HCT116 (cell line): Measurements from ENCODE around the gene HOXC12. TPM values are rescaled to one million over a fixed set of nuclear protein-coding genes. Genes with fewer than 3 reads are reported as not detected.

Source experiments
- ATAC-seq: fragments of 200-7000 bp; cut with Tn5 transposase; 2 replicates; pipeline ENCODE4 v1.9.1; 2020; ENCODE audit warnings: mild to moderate bottlenecking, moderate library complexity
- BruUV-seq: library from RNA; stranded (reverse); fragments of 400-500 nt; replicated peaks from 2 replicates; lab custom pipeline; 2021; lab: Mats Ljungman, UMichigan
- CTCF ChIA-PET: fragments of 300-600 bp; sonication (Branson Sonifier 250); formaldehyde crosslinking; loops from one replicate; lab custom pipeline; 2021; ENCODE audit warnings: antibody characterized with exemption; lab: Charles Lee
- POLR2A ChIA-PET: fragments of 300-600, 350-600 bp; sonication (Branson Sonifier 250); formaldehyde crosslinking; loops from one replicate; lab custom pipeline; 2021; ENCODE audit warnings: antibody characterized with exemption; lab: Charles Lee
- RAD21 ChIA-PET, 2 experiments: fragments of 300-600 bp; sonication (Branson Sonifier 250); formaldehyde crosslinking; loops; one replicate each; lab custom pipeline; 2023; ENCODE audit warnings: low total read pairs in 2 of 2; ENCODE audit not compliant: uncharacterized antibody in 2 of 2, unreplicated experiment in 2 of 2, low non-redundant PET in 1 of 2; lab: Charles Lee
- DNase-seq: peaks from one replicate; pipeline ENCODE4 v3.0.0-alpha.2; 2010; ENCODE audit warnings: low read depth, low spot score
- H2AFZ ChIP-seq: fragments of 200-600 bp; shearing (Covaris generic), sonication (generic); 2 replicates; pipeline ENCODE4 v1.6.1; 2017; ENCODE audit warnings: low read depth, mixed run types, mixed read lengths, antibody characterized with exemption, low read length; ENCODE audit not compliant: poor library complexity, severe bottlenecking
- H3K27ac ChIP-seq: 2 replicates; pipeline ENCODE4 v1.5.1; 2012; ENCODE audit warnings: low read depth, low read length
- H3K27me3 ChIP-seq: fragments of 200-600 bp; sonication (generic); 2 replicates; pipeline ENCODE4 v1.6.1; 2016; ENCODE audit warnings: mixed run types, low read length, mixed read lengths; ENCODE audit not compliant: insufficient read depth
- H3K36me3 ChIP-seq, 2 experiments: fragments of 200-500 bp in 1 of 2; fragments of 200-600 bp in 1 of 2; sonication (Bioruptor generic) in 1 of 2; sonication (generic) in 1 of 2; 2 replicates each; pipeline versions ENCODE4 v1.5.1 to v1.6.1; 2014 to 2016; ENCODE audit warnings: low read length in 2 of 2, inconsistent platforms in 1 of 2, mixed read lengths in 1 of 2, mixed run types in 1 of 2; ENCODE audit not compliant: insufficient read depth in 2 of 2, control insufficient read depth in 1 of 2
- H3K4me1 ChIP-seq, 2 experiments: fragments of 200-600 bp in 1 of 2; sonication (generic) in 1 of 2; 2 replicates each; pipeline versions ENCODE4 v1.5.1 to v1.6.1; 2012 to 2017; ENCODE audit warnings: low read length in 2 of 2, inconsistent platforms in 1 of 2, mild to moderate bottlenecking in 1 of 2, mixed read lengths in 1 of 2, mixed run types in 1 of 2, moderate library complexity in 1 of 2; ENCODE audit not compliant: insufficient read depth in 2 of 2, control insufficient read depth in 1 of 2
- H3K4me2 ChIP-seq: fragments of 200-600 bp; sonication (generic); 2 replicates; pipeline ENCODE4 v1.6.1; 2017; ENCODE audit warnings: mixed run types, low read length, mixed read lengths
- H3K4me3 ChIP-seq, 2 experiments: fragments of 200-600 bp in 1 of 2; sonication (generic) in 1 of 2; replicated peaks in 1 of 2; 2 replicates each; pipeline ENCODE4 v1.5.1; 2011 to 2016; ENCODE audit warnings: low read length in 2 of 2, control low read depth in 1 of 2, low read depth in 1 of 2, mild to moderate bottlenecking in 1 of 2, mixed read lengths in 1 of 2, mixed run types in 1 of 2
- H3K79me2 ChIP-seq: fragments of 200-600 bp; sonication (generic); 2 replicates; pipeline ENCODE4 v1.6.1; 2017; ENCODE audit warnings: mild to moderate bottlenecking, mixed run types, low read length, moderate library complexity, mixed read lengths; ENCODE audit not compliant: insufficient read depth
- H3K9ac ChIP-seq: fragments of 200-600 bp; sonication (generic); 2 replicates; pipeline ENCODE4 v1.6.1; 2016; ENCODE audit warnings: low read length, mixed read lengths
- H3K9me2 ChIP-seq: fragments of 200-600 bp; sonication (generic), shearing (Covaris generic); 2 replicates; pipeline ENCODE4 v1.6.1; 2017; ENCODE audit warnings: mixed run types, mild to moderate bottlenecking, moderate library complexity; ENCODE audit not compliant: insufficient read depth
- H3K9me3 ChIP-seq, 2 experiments: fragments of 200-500 bp in 1 of 2; fragments of 200-600 bp in 1 of 2; sonication (Bioruptor generic) in 1 of 2; sonication (generic) in 1 of 2; 2 replicates each; pipeline ENCODE4 v1.6.1; 2014 to 2017; ENCODE audit warnings: low read length in 2 of 2, mixed read lengths in 2 of 2, inconsistent platforms in 1 of 2, low read depth in 1 of 2, mild to moderate bottlenecking in 1 of 2, mixed run types in 1 of 2, moderate library complexity in 1 of 2; ENCODE audit not compliant: control insufficient read depth in 1 of 2, insufficient read depth in 1 of 2
- H4K20me1 ChIP-seq: fragments of 200-600 bp; sonication (generic), shearing (Covaris generic); 2 replicates; pipeline ENCODE4 v1.6.1; 2017; ENCODE audit warnings: mixed run types, mild to moderate bottlenecking, moderate library complexity; ENCODE audit not compliant: insufficient read depth
- ELF1 ChIP-seq: IDR thresholded peaks from 2 replicates; pipeline ENCODE4 v1.6.1; 2012; ENCODE audit warnings: low read depth, borderline replicate concordance
- POLR2AphosphoS5 ChIP-seq: IDR thresholded peaks from 2 replicates; pipeline ENCODE4 v1.6.1; 2011; ENCODE audit warnings: mild to moderate bottlenecking, low read depth, low read length, moderate library complexity
- ZFX ChIP-seq: fragments of 450-650 bp; IDR thresholded peaks from 2 replicates; pipeline ENCODE4 v1.6.1; 2017
- intact Hi-C: fragments of 100-400 bp; cut with micrococcal nuclease; formaldehyde crosslinking; loops from 2 replicates; pipeline ENCODE4 v1.10.0; 2022
- total RNA-seq: library from RNA; stranded (reverse); gene quantifications from one replicate; pipeline ENCODE4 v1.2.1, GENCODE V29; 2021; ENCODE audit not compliant: unreplicated experiment
- TF ChIP-seq, protein P1 (sequence below): IDR thresholded peaks from 2 replicates; pipeline ENCODE4 v1.6.1; 2012

Gene HOXC12
- total RNA-seq, 1 experiment from 2014 or later, result not detected

DNA sequence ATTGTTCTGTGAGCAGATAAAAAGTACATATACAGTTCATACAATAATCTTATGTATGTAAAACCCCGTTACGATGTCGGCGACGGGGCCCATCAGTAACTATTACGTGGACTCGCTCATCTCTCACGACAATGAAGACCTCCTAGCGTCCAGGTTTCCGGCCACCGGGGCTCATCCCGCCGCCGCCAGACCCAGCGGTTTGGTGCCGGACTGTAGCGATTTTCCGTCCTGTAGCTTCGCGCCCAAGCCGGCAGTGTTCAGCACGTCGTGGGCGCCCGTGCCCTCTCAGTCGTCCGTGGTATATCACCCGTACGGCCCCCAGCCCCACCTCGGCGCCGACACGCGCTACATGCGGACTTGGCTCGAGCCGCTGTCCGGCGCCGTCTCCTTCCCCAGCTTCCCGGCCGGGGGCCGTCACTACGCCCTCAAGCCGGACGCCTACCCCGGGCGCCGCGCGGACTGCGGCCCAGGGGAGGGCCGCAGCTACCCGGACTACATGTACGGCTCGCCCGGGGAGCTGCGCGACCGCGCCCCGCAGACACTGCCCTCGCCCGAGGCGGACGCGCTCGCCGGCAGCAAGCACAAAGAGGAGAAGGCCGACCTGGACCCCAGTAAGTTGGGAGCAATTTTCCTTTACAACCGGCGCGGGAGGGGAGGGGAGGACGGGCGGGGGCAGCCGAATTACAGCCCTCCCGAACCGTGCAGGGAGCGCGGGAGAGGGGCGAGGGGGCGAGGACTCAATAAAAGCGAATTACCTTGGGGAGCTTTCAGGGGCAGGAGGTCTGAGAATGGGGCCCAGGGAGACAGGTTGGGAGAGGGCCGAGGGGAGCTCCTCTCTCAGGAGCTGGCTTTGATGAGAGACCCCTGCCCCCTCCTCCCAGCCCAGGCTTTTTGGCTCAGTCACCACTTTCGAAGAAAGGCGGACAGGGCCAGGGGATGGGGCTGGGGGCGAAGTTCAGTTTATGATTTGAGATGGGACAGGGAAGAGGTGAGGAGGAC lies 45.7 kb downstream of the HOXC12 start, which contains the start of gene HOXC9:
HOXC9 (plus strand) TSS at position 46 of the 999 bp plus-strand sequence; CDS start at position 74, 28 bp downstream.
- Histone ChIP-seq H4K20me1 (no peaks in the 10 kb centered on the region), H3K36me3 (peaks cover 0 to 6% of the 10 kb centered on the region in 2 experiments; a peak in 1 of 4 replicates), H3K4me2 (peak within 1 kb of the TSS; percentile 88), H3K27me3 (no peaks in the 10 kb centered on the region), H3K9me3 (no peaks in the 10 kb centered on the region), H3K4me1 (peaks cover 17 to 36% of the 10 kb centered on the region in 2 experiments), H2AFZ (peak within 1 kb of the TSS; percentile 52), H3K9me2 (no peaks in the 10 kb centered on the region), H3K9ac (peak within 1 kb of the TSS; percentile 94)
- BruUV-seq, result no TSS peak
- ChIA-PET CTCF (interaction anchor here (0.6 to 4.7 kb wide), 11 partner anchors 16 to 379 kb away, joined by 3 to 22 read pairs (median 5); partner anchors contain the start of genes HOXC10 and HOXC5), POLR2A (interaction anchor here (0.6 to 1.8 kb wide), 6 partner anchors 10 to 325 kb away, joined by 3 to 23 read pairs (median 4); partner anchors contain the start of genes COPZ1 and HOXC10), RAD21 (interaction anchor here (0.7 kb wide), 2 partner anchors 17 to 201 kb away, joined by 3 to 4 read pairs; no protein-coding TSS in a partner anchor)
- intact Hi-C loops, result no loop called here
- ATAC-seq (peak; percentile 32), DNase-seq (no peak)
- TF ChIP-seq, protein P1, sequence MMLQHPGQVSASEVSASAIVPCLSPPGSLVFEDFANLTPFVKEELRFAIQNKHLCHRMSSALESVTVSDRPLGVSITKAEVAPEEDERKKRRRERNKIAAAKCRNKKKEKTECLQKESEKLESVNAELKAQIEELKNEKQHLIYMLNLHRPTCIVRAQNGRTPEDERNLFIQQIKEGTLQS, result no peak
- TF ChIP-seq ELF1 (no peak), POLR2AphosphoS5 (peak; percentile 65), ZFX (peak; percentile 66; the same call in 1 of the 2 replicates)
- TF ChIP-seq, all 23 proteins: peak for 2
- H3K4me3 ChIP-seq, result peak within 1 kb of the TSS; percentile 82 to 84
- H3K79me2 ChIP-seq, result peaks cover 47% of the 10 kb centered on the region
- H3K27ac ChIP-seq, result peak within 1 kb of the TSS; percentile 67
